ENCODE results near the gene GASK1B.

Gene GASK1B

DNA sequence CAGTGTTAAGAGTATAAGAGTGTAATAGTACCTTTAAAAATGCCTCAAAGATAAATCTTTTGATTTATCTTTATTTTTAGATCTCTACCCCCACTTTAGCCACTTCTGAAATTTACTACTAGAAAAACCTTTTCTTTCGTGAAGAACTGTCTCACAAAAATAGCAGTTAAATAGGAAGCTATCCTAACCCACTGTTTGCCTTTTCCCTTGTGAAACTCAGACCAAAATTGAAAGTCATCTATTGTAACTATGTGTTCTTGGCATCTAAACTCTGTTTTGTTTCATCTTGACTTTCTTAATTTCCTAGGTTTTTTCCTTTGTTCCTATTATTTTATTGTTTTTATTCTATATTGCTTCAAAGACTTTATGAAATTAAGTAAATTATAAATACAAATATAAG lies 29.7 kb upstream of the GASK1B start:
- Histone ChIP-seq H3K4me3 (replicated peaks; ENCODE audit: insufficient read depth, low read length) (no peak overlapping the region), H3K27ac (replicated peaks) (no peak overlapping the region), H3K27me3 (ENCODE audit: insufficient read depth, poor library complexity, severe bottlenecking) (no peaks in the 10 kb centered on the region)
- no peak for TF ChIP-seq POLR2AphosphoS5 (IDR thresholded peaks at IDR 0.05; ENCODE audit: low read depth)
- no peak for TF ChIP-seq CTCF (IDR thresholded peaks at IDR 0.05; ENCODE audit: insufficient read depth, low read length)
- TF ChIP-seq SPI1 (IDR thresholded peaks at IDR 0.05; ENCODE audit: borderline replicate concordance, low read depth): no peak
- TF ChIP-seq REST (IDR thresholded peaks at IDR 0.05; ENCODE audit: insufficient replicate concordance, low read depth): no peak
- no peak for TF ChIP-seq GABPA (IDR thresholded peaks at IDR 0.05; ENCODE audit: low read depth)
- no peak for DNase-seq (ENCODE audit: low read depth in 1 of 2, low spot score in 1 of 2)

- Histone ChIP-seq H3K4me3 (replicated peaks; ENCODE audit: insufficient read depth, low read length) (no peak overlapping the region), H3K27ac (replicated peaks) (no peak overlapping the region), H3K27me3 (ENCODE audit: insufficient read depth, poor library complexity, severe bottlenecking) (no peaks in the 10 kb centered on the region)
- TF ChIP-seq SPI1 (IDR thresholded peaks at IDR 0.05; ENCODE audit: borderline replicate concordance, low read depth) (no peak), GABPA (IDR thresholded peaks at IDR 0.05; ENCODE audit: low read depth) (no peak), REST (IDR thresholded peaks at IDR 0.05; ENCODE audit: insufficient replicate concordance, low read depth) (no peak), CTCF (IDR thresholded peaks at IDR 0.05; ENCODE audit: insufficient read depth, low read length) (no peak), POLR2AphosphoS5 (IDR thresholded peaks at IDR 0.05; ENCODE audit: low read depth) (no peak)
- no peak for DNase-seq (ENCODE audit: low read depth in 1 of 2, low spot score in 1 of 2)
Measured at GRCh38 chr4:158201876-158202275, 29.1 kb upstream of the GASK1B start.

DNA sequence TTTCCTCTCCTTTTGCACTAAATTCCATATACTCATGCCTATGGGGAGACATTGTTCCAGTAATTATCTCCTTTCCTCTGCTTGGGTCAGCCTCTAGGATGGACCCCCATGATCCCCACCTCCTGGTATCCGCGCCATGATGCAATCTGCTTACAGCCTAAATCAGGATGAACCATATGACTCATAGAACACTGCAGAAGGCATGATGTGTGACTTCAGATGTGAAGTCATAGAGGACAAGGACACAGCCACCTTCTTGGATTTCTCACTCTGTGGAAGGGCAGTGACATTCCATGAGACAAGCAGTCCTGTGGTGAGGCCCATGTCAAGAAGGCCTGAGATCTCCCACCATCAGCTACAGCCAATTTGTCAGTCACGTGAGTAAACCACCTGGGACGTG lies 28.5 kb upstream of the GASK1B start:
- Histone ChIP-seq H3K4me3 (replicated peaks; ENCODE audit: insufficient read depth, low read length) (no peak overlapping the region), H3K27ac (replicated peaks) (no peak overlapping the region), H3K27me3 (ENCODE audit: insufficient read depth, poor library complexity, severe bottlenecking) (no peaks in the 10 kb centered on the region)
- TF ChIP-seq SPI1 (IDR thresholded peaks at IDR 0.05; ENCODE audit: borderline replicate concordance, low read depth) (no peak), REST (IDR thresholded peaks at IDR 0.05; ENCODE audit: insufficient replicate concordance, low read depth) (no peak), POLR2AphosphoS5 (IDR thresholded peaks at IDR 0.05; ENCODE audit: low read depth) (no peak), CTCF (IDR thresholded peaks at IDR 0.05; ENCODE audit: insufficient read depth, low read length) (no peak), GABPA (IDR thresholded peaks at IDR 0.05; ENCODE audit: low read depth) (no peak)
- no peak for DNase-seq (ENCODE audit: low read depth in 1 of 2, low spot score in 1 of 2)
